Renal cortex interstitium (tissue), 15 donors: ENCODE data around the gene PHLDA3. TPM values are rescaled to one million over a fixed set of nuclear protein-coding genes. Genes with fewer than 3 reads are reported as not detected.

Experiments used
- DNase-seq, 11 donors: peaks; one replicate each; pipeline ENCODE4 v3.0.0-alpha.2; 2013; ENCODE audit warnings: low read depth in 9 of 11, low spot score in 4 of 11; ENCODE audit errors: extremely low read depth in 1 of 11
- long read RNA-seq, 16 experiments: transcript quantifications; one replicate each; lab custom pipeline, GENCODE V29; 2026
- polyA plus RNA-seq, 3 donors: library from polyadenylated mRNA; unstranded; fragments of 120-200 nt; gene quantifications; one replicate each; pipeline ENCODE4 v1.2.1, GENCODE V29; 2013; ENCODE audit not compliant: insufficient read length in 3 of 3

The PHLDA3 gene
- polyA plus RNA-seq: 10 to 100 TPM in 2 of 3 donors, 1 to 10 TPM in 1; 8.3 to 15.4 (median 11.7) TPM
- long read RNA-seq, donor 1, transcript PHLDA3-202 (2 exons, 2,640 nt): major isoform, 10 of 10 reads
- long read RNA-seq, donor 1, partial matches to known transcripts: 0 of 10 reads
- long read RNA-seq, donor 1, other reads (novel, unspliced or antisense): 0 of 10 reads
- long read RNA-seq, donor 2, partial matches to known transcripts: 0 of 4 reads
- long read RNA-seq, donor 2, other reads (novel, unspliced or antisense): 0 of 4 reads
- long read RNA-seq, donor 3, transcript PHLDA3-202 (2 exons, 2,640 nt): major isoform, 10 of 10 reads
- long read RNA-seq, donor 3, partial matches to known transcripts: 0 of 10 reads
- long read RNA-seq, donor 3, other reads (novel, unspliced or antisense): 0 of 10 reads
- long read RNA-seq, donor 4, transcript PHLDA3-202 (2 exons, 2,640 nt): major isoform, 7 of 7 reads
- long read RNA-seq, donor 4, partial matches to known transcripts: 0 of 7 reads
- long read RNA-seq, donor 4, other reads (novel, unspliced or antisense): 0 of 7 reads
- long read RNA-seq, donor 5: 0 reads
- long read RNA-seq, donor 6, partial matches to known transcripts: 0 of 4 reads
- long read RNA-seq, donor 6, other reads (novel, unspliced or antisense): 0 of 4 reads
- long read RNA-seq, donor 7, transcript PHLDA3-202 (2 exons, 2,640 nt): major isoform, 7 of 7 reads
- long read RNA-seq, donor 7, partial matches to known transcripts: 0 of 7 reads
- long read RNA-seq, donor 7, other reads (novel, unspliced or antisense): 0 of 7 reads
- long read RNA-seq, donor 8, transcript PHLDA3-202 (2 exons, 2,640 nt): major isoform, 8 of 8 reads
- long read RNA-seq, donor 8, partial matches to known transcripts: 0 of 8 reads
- long read RNA-seq, donor 8, other reads (novel, unspliced or antisense): 0 of 8 reads
- long read RNA-seq, donor 9, transcript PHLDA3-202 (2 exons, 2,640 nt): major isoform, 6 of 6 reads
- long read RNA-seq, donor 9, partial matches to known transcripts: 0 of 6 reads
- long read RNA-seq, donor 9, other reads (novel, unspliced or antisense): 0 of 6 reads
- long read RNA-seq, donor 10, transcript PHLDA3-202 (2 exons, 2,640 nt): major isoform, 9 of 9 reads
- long read RNA-seq, donor 10, partial matches to known transcripts: 0 of 9 reads
- long read RNA-seq, donor 10, other reads (novel, unspliced or antisense): 0 of 9 reads
- long read RNA-seq, donor 11, transcript PHLDA3-202 (2 exons, 2,640 nt): major isoform, 8 of 8 reads
- long read RNA-seq, donor 11, partial matches to known transcripts: 0 of 8 reads
- long read RNA-seq, donor 11, other reads (novel, unspliced or antisense): 0 of 8 reads
- long read RNA-seq, donor 12, partial matches to known transcripts: 0 of 4 reads
- long read RNA-seq, donor 12, other reads (novel, unspliced or antisense): 0 of 4 reads
- long read RNA-seq, donor 13, transcript PHLDA3-202 (2 exons, 2,640 nt): major isoform, 11 of 11 reads
- long read RNA-seq, donor 13, partial matches to known transcripts: 0 of 11 reads
- long read RNA-seq, donor 13, other reads (novel, unspliced or antisense): 0 of 11 reads
- long read RNA-seq, donor 14, transcript PHLDA3-202 (2 exons, 2,640 nt): major isoform, 10 of 10 reads
- long read RNA-seq, donor 14, partial matches to known transcripts: 0 of 10 reads
- long read RNA-seq, donor 14, other reads (novel, unspliced or antisense): 0 of 10 reads
- long read RNA-seq, donor 15, transcript PHLDA3-202 (2 exons, 2,640 nt): major isoform, 6 of 6 reads
- long read RNA-seq, donor 15, partial matches to known transcripts: 0 of 6 reads
- long read RNA-seq, donor 15, other reads (novel, unspliced or antisense): 0 of 6 reads
- long read RNA-seq, donor 16, transcript PHLDA3-202 (2 exons, 2,640 nt): major isoform, 20 of 20 reads
- long read RNA-seq, donor 16, partial matches to known transcripts: 0 of 20 reads
- long read RNA-seq, donor 16, other reads (novel, unspliced or antisense): 0 of 20 reads

- peak in 6 of 11 donors; percentile 66 to 78 (median 73) for DNase-seq
These were observed at the start of gene PHLDA3 for GRCh38 chr1:201468844-201469644. PHLDA3 (minus strand) TSS chr1:201469188; CDS start chr1:201468786, 402 bp downstream.

DNA sequence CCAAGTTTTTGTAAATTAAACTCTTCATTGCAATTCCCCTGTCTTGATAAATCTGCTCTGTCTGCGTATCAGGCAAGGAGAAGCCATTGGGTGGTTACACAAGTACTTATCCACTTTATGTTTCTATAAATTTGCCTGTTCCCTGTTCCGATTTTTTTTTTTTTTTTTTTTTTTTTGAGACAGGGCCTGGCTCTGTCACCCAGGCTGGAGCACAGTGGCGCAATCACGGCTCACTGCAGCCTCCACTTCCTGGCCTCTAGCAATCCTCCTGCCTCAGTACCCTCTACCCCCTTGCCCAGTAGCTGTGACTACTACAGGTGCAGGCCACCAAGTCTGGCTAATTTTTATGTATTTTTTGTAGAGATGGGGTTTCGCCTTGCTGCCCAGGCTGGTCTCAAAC lies 49.1 kb upstream of the PHLDA3 start:
- DNase-seq: no peak

- DNase-seq: no peak
These were observed 48.6 kb upstream of the PHLDA3 start for GRCh38 chr1:201517631-201518030.

GRCh38 chr1:201516511-201517127 lies 47.6 kb upstream of the PHLDA3 start:
- DNase-seq: no peak

DNA sequence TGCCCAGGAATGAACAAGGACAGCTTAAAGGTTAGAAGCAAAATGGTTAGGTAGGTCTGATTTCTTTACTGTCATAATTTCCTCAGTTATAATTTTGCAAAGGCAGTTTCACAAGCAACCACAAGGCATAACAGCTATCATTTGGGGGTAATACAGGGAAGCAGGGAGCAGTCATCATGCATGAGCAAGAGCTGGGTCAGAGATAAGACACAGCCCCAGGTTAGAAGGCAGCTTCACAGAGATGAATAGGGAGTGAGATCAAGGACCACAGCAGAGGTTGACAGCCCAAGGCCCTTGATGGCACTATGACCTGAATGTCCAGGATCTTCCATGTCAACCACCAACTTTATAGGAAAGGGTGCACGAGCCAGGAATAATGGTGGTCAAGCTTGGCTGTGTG lies 46.9 kb upstream of the PHLDA3 start:
- no peak for DNase-seq

DNA sequence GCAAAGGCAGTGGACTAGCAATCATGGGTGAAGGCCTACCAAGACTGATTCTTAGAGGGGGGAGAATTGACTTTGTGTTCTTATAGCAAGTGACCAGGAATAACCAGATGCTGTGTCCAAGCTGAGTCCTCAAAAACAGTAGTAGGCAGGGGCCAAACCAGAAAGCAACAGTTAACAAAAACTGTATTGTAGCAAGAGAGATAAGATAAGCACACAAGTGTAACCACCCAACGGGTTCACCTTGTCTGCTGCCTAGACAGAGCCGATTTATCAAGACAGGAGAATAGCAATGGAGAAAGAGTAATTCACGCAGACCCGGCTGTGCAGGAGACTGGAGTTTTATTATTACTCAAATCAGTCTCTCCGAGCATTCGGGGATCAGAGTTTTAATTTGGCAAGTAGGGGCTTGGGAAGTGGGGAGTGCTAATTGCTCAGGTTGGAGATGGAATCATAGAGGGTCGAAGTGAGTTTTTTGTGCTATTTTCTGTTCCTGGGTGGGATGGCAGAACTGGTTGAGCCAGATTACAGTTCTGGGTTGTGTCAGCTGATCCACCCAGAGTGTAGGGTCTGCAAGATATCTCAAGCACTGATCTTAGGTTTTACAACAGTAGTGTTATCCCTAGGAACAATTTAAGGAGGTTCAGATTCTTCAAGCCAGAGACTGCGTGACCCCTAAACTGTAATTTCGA lies 46.2 kb upstream of the PHLDA3 start:
- no peak for DNase-seq

DNA sequence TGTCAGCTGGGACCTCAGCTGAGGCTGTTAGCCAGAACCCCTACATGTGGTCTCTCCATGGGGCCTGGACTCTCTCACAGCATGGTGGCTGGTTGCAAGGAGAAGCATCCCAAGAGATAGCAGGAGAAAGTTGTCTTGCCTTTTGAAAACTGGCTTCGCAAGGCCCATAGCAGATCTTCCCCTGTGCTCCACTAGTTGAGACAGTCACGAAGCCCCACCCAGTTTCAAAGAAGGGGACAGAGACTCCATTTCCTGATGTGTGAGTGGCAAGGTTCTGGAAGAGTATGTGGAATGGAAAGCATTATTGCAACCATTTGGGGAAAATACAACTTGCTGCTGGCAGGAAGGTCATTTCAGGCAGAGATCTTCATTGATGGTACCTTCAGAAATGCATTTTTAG lies 45.5 kb upstream of the PHLDA3 start:
- DNase-seq: no peak

DNA sequence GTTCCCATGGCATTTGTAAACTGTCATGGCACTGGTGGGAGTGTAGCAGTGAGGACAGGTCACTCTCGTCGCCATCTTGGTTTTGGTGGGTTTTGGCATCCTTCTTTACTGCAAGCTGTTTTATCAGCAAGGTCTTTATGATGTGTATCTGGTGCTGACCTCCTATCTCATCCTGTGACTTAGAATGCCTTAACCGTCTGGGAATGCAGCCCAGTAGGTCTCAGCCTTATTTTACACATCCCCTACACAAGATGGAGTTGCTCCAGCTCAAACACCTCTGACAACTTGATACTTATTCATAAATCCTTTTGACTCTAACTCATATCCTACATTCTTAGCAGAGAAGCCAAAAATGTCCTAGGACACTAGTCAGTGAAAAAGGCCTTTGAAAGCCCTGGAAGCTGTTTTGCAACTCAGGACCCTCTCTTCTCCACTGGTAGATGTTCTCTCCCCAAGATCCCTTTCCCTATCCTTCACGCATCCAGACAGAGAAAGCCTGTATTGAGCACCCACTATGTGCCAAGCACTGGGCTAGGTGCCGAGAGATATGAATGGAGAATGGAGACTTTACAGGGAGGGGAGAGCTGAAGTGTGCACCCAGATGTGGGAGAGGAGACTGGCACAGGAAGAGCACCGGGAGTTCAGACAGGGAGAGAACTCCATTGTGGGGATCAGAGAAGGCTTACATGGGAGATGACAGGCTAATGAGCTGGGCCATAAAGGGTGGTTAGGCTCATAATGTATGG lies 44.7 kb upstream of the PHLDA3 start:
- DNase-seq: no peak

GRCh38 chr1:201511941-201512539 lies 43.1 kb upstream of the PHLDA3 start:
- peak in 1 of 11 donors; percentile 59 for DNase-seq

- no peak for DNase-seq
These were observed 42.5 kb upstream of the PHLDA3 start for GRCh38 chr1:201511396-201511940.

DNA sequence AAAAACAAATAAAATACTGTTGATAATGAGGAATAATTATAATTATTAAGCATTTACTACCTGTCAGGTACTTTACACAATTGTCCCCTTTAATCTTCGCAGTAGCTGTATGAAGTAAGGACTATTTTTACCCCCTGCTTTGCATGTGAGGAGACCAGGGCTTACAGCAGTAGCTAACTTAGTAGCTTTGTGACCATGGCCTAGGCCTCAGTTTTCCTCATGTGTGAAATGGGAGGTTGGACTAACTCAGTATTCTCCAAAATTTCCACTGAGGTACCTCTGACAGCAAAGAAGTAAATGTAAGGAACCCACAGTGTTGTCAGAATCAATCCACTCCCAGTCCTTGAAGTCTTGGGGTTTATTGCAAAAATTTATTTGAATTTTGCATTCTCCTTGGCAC lies 41.7 kb upstream of the PHLDA3 start:
- no peak for DNase-seq

GRCh38 chr1:201509601-201510374 lies 40.8 kb upstream of the PHLDA3 start:
- DNase-seq: no peak

DNA sequence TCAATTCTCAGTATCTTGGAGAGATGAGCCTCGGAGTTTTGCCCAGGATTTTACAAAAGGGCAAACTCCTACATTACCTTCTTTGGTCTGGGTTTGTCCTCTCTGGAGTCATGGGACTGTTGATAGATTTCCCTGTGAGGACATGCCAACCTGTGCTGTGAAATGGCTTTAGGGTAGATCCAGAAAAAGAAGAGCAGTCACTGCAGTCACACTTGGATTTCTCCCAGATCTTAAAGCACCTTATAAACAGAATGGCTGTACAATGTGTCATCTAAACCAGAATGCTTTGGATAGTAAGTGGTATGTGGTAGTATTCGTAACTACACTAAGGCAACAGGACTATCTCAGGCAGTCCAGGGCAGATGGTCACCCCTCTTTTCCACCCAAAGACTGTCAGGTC lies 39.8 kb upstream of the PHLDA3 start:
- DNase-seq: no peak

- DNase-seq: no peak
These were observed 38.3 kb upstream of the PHLDA3 start for GRCh38 chr1:201507360-201507675.
